H1 (cell line): ENCODE results near the gene MALT1. TPM values are rescaled to one million over a fixed set of nuclear protein-coding genes. Genes with fewer than 3 reads are reported as not detected.

Source experiments
- CTCF ChIA-PET: fragments of 300-600 bp; sonication (Branson Sonifier 250); formaldehyde crosslinking; loops from one replicate; lab custom pipeline; 2021; ENCODE audit not compliant: partially characterized antibody; lab: Charles Lee
- POLR2A ChIA-PET: fragments of 300-600 bp; sonication (Branson Sonifier 250); formaldehyde crosslinking; loops from one replicate; lab custom pipeline; 2021; ENCODE audit warnings: inconsistent platforms; ENCODE audit not compliant: partially characterized antibody; lab: Charles Lee
- DNase-seq, 2 experiments: peaks; one replicate each; pipeline versions ENCODE4 v3.0.0 to v3.0.0-alpha.2; 2010 to 2022; ENCODE audit warnings: low spot score in 2 of 2, low read depth in 1 of 2, mixed read lengths in 1 of 2
- FAIRE-seq: peaks from 2 replicates; lab custom pipeline; 2011; peaks lifted over from hg19 to GRCh38; lab: Jason Lieb, UNC
- H2AFZ ChIP-seq: 2 replicates; pipeline ENCODE4 v1.8.1; 2012; ENCODE audit warnings: low read length, inconsistent platforms
- H2AK5ac ChIP-seq: 2 replicates; pipeline ENCODE4 v1.6.1; 2013; ENCODE audit warnings: low read depth, low read length
- H2BK120ac ChIP-seq: replicated peaks from 2 replicates; pipeline ENCODE3; 2013; ENCODE audit warnings: low read depth, low read length, inconsistent platforms
- H2BK12ac ChIP-seq: 2 replicates; pipeline ENCODE4 v1.6.1; 2013; ENCODE audit warnings: low read depth, low read length
- H2BK15ac ChIP-seq: 2 replicates; pipeline ENCODE4 v1.6.1; 2013; ENCODE audit warnings: low read length
- H2BK20ac ChIP-seq: 2 replicates; pipeline ENCODE4 v1.6.1; 2013; ENCODE audit warnings: low read length
- H2BK5ac ChIP-seq: 2 replicates; pipeline ENCODE4 v1.6.1; 2013; ENCODE audit warnings: low read depth, low read length
- H3K14ac ChIP-seq: 2 replicates; pipeline ENCODE4 v1.6.1; 2013; ENCODE audit warnings: inconsistent platforms; ENCODE audit not compliant: insufficient read length
- H3K18ac ChIP-seq: 2 replicates; pipeline ENCODE4 v1.6.1; 2013; ENCODE audit warnings: low read length; ENCODE audit errors: extremely low read depth
- H3K23ac ChIP-seq: 2 replicates; pipeline ENCODE4 v1.6.1; 2013; ENCODE audit warnings: inconsistent platforms; ENCODE audit not compliant: insufficient read length
- H3K23me2 ChIP-seq: 2 replicates; pipeline ENCODE4 v1.6.1; 2013; ENCODE audit warnings: low read depth, low read length
- H3K27ac ChIP-seq: 2 replicates; pipeline ENCODE4 v1.6.1; 2011; ENCODE audit warnings: low read depth, low read length, inconsistent platforms
- H3K27me3 ChIP-seq, 4 experiments: replicated peaks in 1 of 4; 1 replicate in 1 of 4; 2 replicates in 3 of 4; pipeline versions ENCODE4 v1.6.1 to v1.8.1; 2011 to 2013; ENCODE audit warnings: low read length in 3 of 4, mild to moderate bottlenecking in 3 of 4, inconsistent platforms in 2 of 4, mixed read lengths in 2 of 4, moderate library complexity in 1 of 4; ENCODE audit not compliant: control insufficient read depth in 3 of 4, insufficient read depth in 3 of 4; ENCODE audit errors: extremely low read depth in 1 of 4
- H3K36me3 ChIP-seq, 4 experiments: 2 replicates each; pipeline versions ENCODE4 v1.6.1 to v1.8.1; 2011 to 2013; ENCODE audit warnings: mild to moderate bottlenecking in 4 of 4, low read length in 3 of 4, moderate library complexity in 2 of 4, control low read depth in 1 of 4, inconsistent platforms in 1 of 4; ENCODE audit not compliant: insufficient read depth in 4 of 4, control insufficient read depth in 2 of 4
- H3K4ac ChIP-seq: replicated peaks from 2 replicates; pipeline ENCODE3; 2013; ENCODE audit warnings: low read length, low read depth, mixed read lengths, inconsistent platforms; ENCODE audit not compliant: insufficient read length
- H3K4me1 ChIP-seq, 4 experiments: replicated peaks in 1 of 4; 1 replicate in 1 of 4; 2 replicates in 3 of 4; pipeline versions ENCODE4 v1.6.1 to v1.8.1; 2011 to 2013; ENCODE audit warnings: low read length in 3 of 4, inconsistent platforms in 2 of 4, mixed read lengths in 1 of 4; ENCODE audit not compliant: insufficient read depth in 4 of 4, control insufficient read depth in 3 of 4
- H3K4me2 ChIP-seq, 2 experiments: 2 replicates each; pipeline versions ENCODE4 v1.6.1 to v1.8.1; 2011 to 2013; ENCODE audit warnings: low read depth in 2 of 2, low read length in 2 of 2, control low read depth in 1 of 2, inconsistent platforms in 1 of 2, mild to moderate bottlenecking in 1 of 2; ENCODE audit not compliant: insufficient read depth in 1 of 2
- H3K4me3 ChIP-seq, 4 experiments: fragments of 200-600, 300-600 bp in 1 of 4; sonication (generic), shearing (Covaris generic), sonication (Bioruptor Twin) in 1 of 4; 2 replicates each; pipeline versions ENCODE4 v1.5.1 to v1.8.1; 2011 to 2016; ENCODE audit warnings: low read length in 4 of 4, low read depth in 3 of 4, control low read depth in 2 of 4, inconsistent platforms in 2 of 4, mild to moderate bottlenecking in 2 of 4, mixed read lengths in 1 of 4, moderate library complexity in 1 of 4; ENCODE audit not compliant: insufficient read depth in 2 of 4; ENCODE audit errors: extremely low read depth in 1 of 4
- H3K56ac ChIP-seq: replicated peaks from 2 replicates; pipeline ENCODE3; 2013; ENCODE audit warnings: low read depth, mild to moderate bottlenecking, mixed read lengths, low read length, inconsistent platforms; ENCODE audit not compliant: insufficient read length
- H3K79me1 ChIP-seq: 2 replicates; pipeline ENCODE4 v1.6.1; 2013; ENCODE audit warnings: low read depth, low read length, control low read depth
- H3K79me2 ChIP-seq, 2 experiments: 2 replicates each; pipeline versions ENCODE4 v1.6.1 to v1.8.1; 2012 to 2013; ENCODE audit warnings: low read length in 2 of 2, mild to moderate bottlenecking in 2 of 2, inconsistent platforms in 1 of 2; ENCODE audit not compliant: insufficient read depth in 2 of 2, control insufficient read depth in 1 of 2
- H3K9ac ChIP-seq, 4 experiments: replicated peaks in 1 of 4; 1 replicate in 1 of 4; 2 replicates in 3 of 4; pipeline versions ENCODE4 v1.6.1 to v1.8.1; 2011 to 2013; ENCODE audit warnings: low read depth in 3 of 4, low read length in 3 of 4, control low read depth in 2 of 4, mild to moderate bottlenecking in 2 of 4, moderate library complexity in 2 of 4, inconsistent platforms in 1 of 4; ENCODE audit errors: extremely low read depth in 1 of 4
- H3K9me3 ChIP-seq, 2 experiments: 2 replicates each; pipeline versions ENCODE4 v1.6.1 to v1.8.1; 2012 to 2013; ENCODE audit warnings: mild to moderate bottlenecking in 2 of 2, moderate library complexity in 2 of 2, control low read depth in 1 of 2, inconsistent platforms in 1 of 2, low read depth in 1 of 2, low read length in 1 of 2, mixed read lengths in 1 of 2; ENCODE audit not compliant: insufficient read depth in 2 of 2
- H4K20me1 ChIP-seq, 2 experiments: replicated peaks in 1 of 2; 2 replicates each; pipeline versions ENCODE3 to v1.8.1; 2011 to 2013; ENCODE audit warnings: inconsistent platforms in 2 of 2, low read length in 2 of 2, mild to moderate bottlenecking in 1 of 2; ENCODE audit not compliant: insufficient read depth in 2 of 2, control insufficient read depth in 1 of 2
- H4K5ac ChIP-seq: 2 replicates; pipeline ENCODE4 v1.6.1; 2013; ENCODE audit warnings: low read length, low read depth, mixed read lengths, inconsistent platforms; ENCODE audit not compliant: insufficient read length
- H4K8ac ChIP-seq: 2 replicates; pipeline ENCODE4 v1.8.0; 2013; ENCODE audit warnings: mild to moderate bottlenecking, moderate library complexity, low read length, inconsistent platforms; ENCODE audit not compliant: insufficient read depth; ENCODE audit errors: extremely low read depth
- H4K91ac ChIP-seq: replicated peaks from 2 replicates; pipeline ENCODE3; 2013; ENCODE audit warnings: low read length, mixed read lengths, inconsistent platforms; ENCODE audit not compliant: insufficient read length
- ASH2L ChIP-seq: fragments of 200-600, 300-600 bp; sonication (generic); IDR thresholded peaks from one replicate; pipeline ENCODE4 v1.7.1; 2017; ENCODE audit warnings: low read length
- TAF7 ChIP-seq: optimal IDR thresholded peaks from 2 replicates; pipeline ENCODE3; 2011; ENCODE audit warnings: low read depth, mild to moderate bottlenecking, inconsistent platforms, low read length, moderate library complexity, borderline replicate concordance
- WGBS, 2 experiments: shearing (Covaris generic) in 1 of 2; methylation state at CpG; one replicate each; pipeline versions ENCODE4 v1.1.6 to v1.1.7; 2013 to 2015; ENCODE audit warnings: low lambda C conversion rate in 2 of 2, mixed read lengths in 2 of 2, inconsistent platforms in 1 of 2, low coverage in 1 of 2, missing lambda C conversion rate in 1 of 2; ENCODE audit not compliant: insufficient replicate concordance in 2 of 2, insufficient coverage in 1 of 2, insufficient read length in 1 of 2; ENCODE audit errors: extremely low coverage in 1 of 2, missing lambda C conversion rate in 1 of 2; 5-methylcytosine and 5-hydroxymethylcytosine counted together
- polyA plus RNA-seq, 7 experiments: library from polyadenylated mRNA; depleted of rRNA in 3 of 7; stranded (reverse) in 5 of 7; unstranded in 2 of 7; fragments of >200 nt in 5 of 7; fragments of 200-250 nt in 2 of 7; gene quantifications; 1 replicate in 5 of 7; 2 replicates in 1 of 7; 4 replicates in 1 of 7; pipeline versions ENCODE4 v1.2.1 to v1.2.3, GENCODE V29; 2011 to 2013; ENCODE audit warnings: missing spikeins in 2 of 7, mixed read lengths in 2 of 7
- total RNA-seq: library from RNA; stranded (reverse); fragmentation: NEBNext Ultra II Directional; extraction: Animal tissue kit (Norgen Biotek cat#: 25700); gene quantifications from 2 replicates; pipeline ENCODE4 v1.2.1, GENCODE V29; 2021

MALT1 gene
- total and polyA plus RNA-seq, 2 of the 8 experiments (the other 6 are each of a cell fraction or from before 2014, with no cell fraction given) = 10.7 to 25.9 TPM

DNA sequence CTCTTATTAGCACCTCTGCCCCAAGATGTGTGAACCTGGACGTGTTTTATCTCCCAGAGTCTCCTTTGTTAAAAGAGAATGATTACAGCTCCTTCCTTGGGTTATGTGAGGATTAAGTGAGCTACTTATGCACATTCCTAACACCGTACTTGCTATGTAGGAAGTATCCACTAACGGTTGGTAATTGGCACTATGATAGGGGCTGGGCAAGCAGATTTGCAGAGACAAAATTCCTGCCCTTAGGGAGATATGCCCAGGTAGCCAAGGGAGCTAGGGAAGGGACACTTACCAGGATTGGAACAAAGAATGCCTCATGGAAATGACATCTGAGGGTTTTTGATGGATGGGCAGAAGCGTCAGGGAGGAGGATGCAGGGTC lies 30.8 kb upstream of the MALT1 start:
- ChIA-PET CTCF (interaction anchor here (0.9 to 1.6 kb wide), 5 partner anchors 9 to 124 kb away, joined by 3 to 5 read pairs (median 3); partner anchors contain the start of gene MALT1), POLR2A (interaction anchor here (0.8 to 1.5 kb wide), 2 partner anchors 7 kb away, joined by 3 to 4 read pairs; no protein-coding TSS in a partner anchor)
- H3K9ac ChIP-seq = no peak overlapping the region
- peak overlapping the region; percentile 76 for H2BK120ac ChIP-seq
- H3K79me1 ChIP-seq = no peaks in the 10 kb centered on the region
- no peaks in the 10 kb centered on the region; the same call in 1 of the 2 replicates for H3K23me2 ChIP-seq
- no peaks in the 10 kb centered on the region for H3K79me2 ChIP-seq
- H2AK5ac ChIP-seq = no peak overlapping the region
- H3K4me3 ChIP-seq = peak overlapping the region in 1 of 4 experiments; percentile 43; a peak in 1 of 8 replicates
- DNase-seq (no peak), FAIRE-seq (no peak)
- H3K4ac ChIP-seq = peak overlapping the region; percentile 17
- no peak overlapping the region for H3K56ac ChIP-seq
- WGBS, 2 experiments = 46% methylated on average over 4 of the region's 4 CpGs; no CpG with 5 or more reads in 1 of the 2 experiments
- peaks cover 9 to 17% (median 12%) of the 10 kb centered on the region in 4 experiments; a peak in 6 of 7 replicates for H3K4me1 ChIP-seq
- TF ChIP-seq ASH2L (no peak), TAF7 (peak; percentile 76)
- TF ChIP-seq, all 59 proteins: peak for 1
- Histone ChIP-seq H3K36me3 (no peaks in the 10 kb centered on the region), H3K4me2 (peak overlapping the region; percentile 41 to 52), H2BK15ac (no peak overlapping the region), H4K5ac (peak overlapping the region; percentile 64), H3K9me3 (no peaks in the 10 kb centered on the region), H3K27me3 (peaks cover 0 to 1% (median 0%) of the 10 kb centered on the region in 4 experiments; a peak in 2 of 7 replicates), H2AFZ (no peak overlapping the region), H2BK20ac (peak overlapping the region; percentile 9; the same call in 1 of the 2 replicates), H3K23ac (no peak overlapping the region), H3K18ac (no peak overlapping the region), H4K20me1 (no peaks in the 10 kb centered on the region), H2BK5ac (no peak overlapping the region), H3K27ac (peak overlapping the region; percentile 8; the same call in 1 of the 2 replicates), H3K14ac (no peak overlapping the region), H4K8ac (no peak overlapping the region), H2BK12ac (peak overlapping the region; percentile 51), H4K91ac (peak overlapping the region; percentile 84)
